T-helper 2 cell treated with Interferon-gamma antibody and Interleukin-4, amounts not matched to agents 5 μg/mL and 100 μg/mL, for 36 hours (primary cell): ENCODE measurements around the gene ACD.

Source experiments
- DNase-seq: peaks from one replicate; pipeline ENCODE4 v3.0.0; 2021; ENCODE audit warnings: low spot score
- H3K27ac Mint-ChIP-seq: one replicate; pipeline ENCODE4 v1.8.0; 2021; ENCODE audit warnings: mild to moderate bottlenecking, mixed read lengths
- H3K27me3 Mint-ChIP-seq: one replicate; pipeline ENCODE4 v1.8.0; 2021; ENCODE audit warnings: low read depth, mixed read lengths
- H3K36me3 Mint-ChIP-seq: one replicate; pipeline ENCODE4 v1.8.0; 2021; ENCODE audit warnings: low read depth, mixed read lengths
- H3K4me1 Mint-ChIP-seq: one replicate; pipeline ENCODE4 v1.8.0; 2021; ENCODE audit warnings: low read depth, mixed read lengths
- H3K4me3 Mint-ChIP-seq: one replicate; pipeline ENCODE4 v1.8.0; 2022; ENCODE audit warnings: mild to moderate bottlenecking, moderate library complexity, mixed read lengths
- H3K9me3 Mint-ChIP-seq: one replicate; pipeline ENCODE4 v1.8.0; 2021; ENCODE audit warnings: mixed read lengths

Gene ACD

GRCh38 chr16:67685388-67686112 is 25.5 kb upstream of the ACD start:
- peak overlapping the region; percentile 69 for H3K27ac Mint-ChIP-seq
- no peak for DNase-seq

GRCh38 chr16:67683767-67684166 is 23.7 kb upstream of the ACD start:
- H3K27ac Mint-ChIP-seq: no peak overlapping the region

More at GRCh38 chr16:67685388-67686112, 25.5 kb upstream of the ACD start:
- Mint-ChIP-seq H3K36me3 (peaks cover 7% of the 10 kb centered on the region), H3K27me3 (no peaks in the 10 kb centered on the region), H3K4me3 (no peak overlapping the region), H3K9me3 (no peaks in the 10 kb centered on the region), H3K4me1 (no peaks in the 10 kb centered on the region)

GRCh38 chr16:67679935-67680897 is 20.2 kb upstream of the ACD start:
- Mint-ChIP-seq H3K27ac (no peak overlapping the region), H3K9me3 (no peaks in the 10 kb centered on the region), H3K4me3 (no peak overlapping the region), H3K27me3 (no peaks in the 10 kb centered on the region), H3K4me1 (no peaks in the 10 kb centered on the region), H3K36me3 (peaks cover 2% of the 10 kb centered on the region)
- no peak for DNase-seq

More at GRCh38 chr16:67683767-67684166, 23.7 kb upstream of the ACD start:
- H3K9me3 Mint-ChIP-seq: no peaks in the 10 kb centered on the region
- peaks cover 7% of the 10 kb centered on the region for H3K36me3 Mint-ChIP-seq
- H3K27me3 Mint-ChIP-seq: no peaks in the 10 kb centered on the region
- H3K4me1 Mint-ChIP-seq: no peaks in the 10 kb centered on the region
- H3K4me3 Mint-ChIP-seq: no peak overlapping the region
- no peak for DNase-seq

GRCh38 chr16:67678354-67679023 is 18.4 kb upstream of the ACD start:
- Mint-ChIP-seq H3K4me3 (no peak overlapping the region), H3K36me3 (no peaks in the 10 kb centered on the region), H3K4me1 (no peaks in the 10 kb centered on the region), H3K27me3 (no peaks in the 10 kb centered on the region), H3K27ac (no peak overlapping the region), H3K9me3 (no peaks in the 10 kb centered on the region)
- DNase-seq: no peak

GRCh38 chr16:67677712-67678111 is 17.7 kb upstream of the ACD start:
- no peak for DNase-seq
- no peaks in the 10 kb centered on the region for H3K9me3 Mint-ChIP-seq
- H3K36me3 Mint-ChIP-seq: no peaks in the 10 kb centered on the region
- no peaks in the 10 kb centered on the region for H3K27me3 Mint-ChIP-seq
- no peak overlapping the region for H3K4me3 Mint-ChIP-seq
- no peaks in the 10 kb centered on the region for H3K4me1 Mint-ChIP-seq
- no peak overlapping the region for H3K27ac Mint-ChIP-seq

GRCh38 chr16:67676939-67677338 is 16.9 kb upstream of the ACD start:
- no peak overlapping the region for H3K4me3 Mint-ChIP-seq
- H3K9me3 Mint-ChIP-seq: no peaks in the 10 kb centered on the region
- H3K27ac Mint-ChIP-seq: no peak overlapping the region
- no peak for DNase-seq
- no peaks in the 10 kb centered on the region for H3K27me3 Mint-ChIP-seq
- no peaks in the 10 kb centered on the region for H3K4me1 Mint-ChIP-seq
- no peaks in the 10 kb centered on the region for H3K36me3 Mint-ChIP-seq

GRCh38 chr16:67676516-67676915 is 16.5 kb upstream of the ACD start:
- H3K27me3 Mint-ChIP-seq: no peaks in the 10 kb centered on the region
- no peak for DNase-seq
- H3K36me3 Mint-ChIP-seq: no peaks in the 10 kb centered on the region
- no peaks in the 10 kb centered on the region for H3K9me3 Mint-ChIP-seq
- H3K4me1 Mint-ChIP-seq: no peaks in the 10 kb centered on the region
- no peak overlapping the region for H3K27ac Mint-ChIP-seq
- no peak overlapping the region for H3K4me3 Mint-ChIP-seq

- no peak overlapping the region for H3K27ac Mint-ChIP-seq
- DNase-seq: no peak
- no peak overlapping the region for H3K4me3 Mint-ChIP-seq
- no peaks in the 10 kb centered on the region for H3K4me1 Mint-ChIP-seq
- no peaks in the 10 kb centered on the region for H3K36me3 Mint-ChIP-seq
- no peaks in the 10 kb centered on the region for H3K9me3 Mint-ChIP-seq
- no peaks in the 10 kb centered on the region for H3K27me3 Mint-ChIP-seq
These were observed 15.9 kb upstream of the ACD start for GRCh38 chr16:67675999-67676398.

- H3K27me3 Mint-ChIP-seq: no peaks in the 10 kb centered on the region
- no peak overlapping the region for H3K27ac Mint-ChIP-seq
- H3K4me3 Mint-ChIP-seq: no peak overlapping the region
- DNase-seq: no peak
- no peaks in the 10 kb centered on the region for H3K9me3 Mint-ChIP-seq
- H3K4me1 Mint-ChIP-seq: no peaks in the 10 kb centered on the region
- no peaks in the 10 kb centered on the region for H3K36me3 Mint-ChIP-seq
These were observed 15.5 kb upstream of the ACD start for GRCh38 chr16:67675579-67675935.

- no peak overlapping the region for H3K4me3 Mint-ChIP-seq
- DNase-seq: no peak
- no peaks in the 10 kb centered on the region for H3K4me1 Mint-ChIP-seq
- H3K36me3 Mint-ChIP-seq: no peaks in the 10 kb centered on the region
- no peaks in the 10 kb centered on the region for H3K27me3 Mint-ChIP-seq
- H3K9me3 Mint-ChIP-seq: no peaks in the 10 kb centered on the region
- H3K27ac Mint-ChIP-seq: no peak overlapping the region
These were observed 15.0 kb upstream of the ACD start for GRCh38 chr16:67674851-67675578.

- no peaks in the 10 kb centered on the region for H3K4me1 Mint-ChIP-seq
- H3K4me3 Mint-ChIP-seq: no peak overlapping the region
- H3K9me3 Mint-ChIP-seq: no peaks in the 10 kb centered on the region
- no peaks in the 10 kb centered on the region for H3K27me3 Mint-ChIP-seq
- H3K36me3 Mint-ChIP-seq: no peaks in the 10 kb centered on the region
- H3K27ac Mint-ChIP-seq: no peak overlapping the region
- no peak for DNase-seq
These were observed 13.9 kb upstream of the ACD start for GRCh38 chr16:67673712-67674580.

- H3K9me3 Mint-ChIP-seq: no peaks in the 10 kb centered on the region
- H3K27ac Mint-ChIP-seq: no peak overlapping the region
These were observed 12.9 kb upstream of the ACD start for GRCh38 chr16:67672739-67673662.

More at GRCh38 chr16:67672739-67673662, 12.9 kb upstream of the ACD start:
- Mint-ChIP-seq H3K27me3 (no peaks in the 10 kb centered on the region), H3K4me1 (peaks cover under 1% of the 10 kb centered on the region), H3K36me3 (no peaks in the 10 kb centered on the region), H3K4me3 (no peak overlapping the region)
- DNase-seq: no peak
